CD4-positive, alpha-beta T cell treated with Interleukin-12 subunit alpha and Interleukin-12 subunit beta, for 1 hour (primary cell): ENCODE results near the gene ACADS.
A peak's percentile ranks its signal among the peaks of the same experiment; 100 is the strongest.
"Not testable (repeated sequence)": the region's sequence is repeated elsewhere in the genome, so short reads cannot be mapped to it uniquely, and the experiment has no call there.

ENCODE experiments used
- DNase-seq: peaks from one replicate; pipeline ENCODE4 v3.0.0-alpha.2; 2020

Gene ACADS

GRCh38 chr12:120703311-120703942 is 22.2 kb upstream of the ACADS start:
- DNase-seq = no peak

- DNase-seq = no peak
Measured at GRCh38 chr12:120705618-120706017, 20.0 kb upstream of the ACADS start.

DNA sequence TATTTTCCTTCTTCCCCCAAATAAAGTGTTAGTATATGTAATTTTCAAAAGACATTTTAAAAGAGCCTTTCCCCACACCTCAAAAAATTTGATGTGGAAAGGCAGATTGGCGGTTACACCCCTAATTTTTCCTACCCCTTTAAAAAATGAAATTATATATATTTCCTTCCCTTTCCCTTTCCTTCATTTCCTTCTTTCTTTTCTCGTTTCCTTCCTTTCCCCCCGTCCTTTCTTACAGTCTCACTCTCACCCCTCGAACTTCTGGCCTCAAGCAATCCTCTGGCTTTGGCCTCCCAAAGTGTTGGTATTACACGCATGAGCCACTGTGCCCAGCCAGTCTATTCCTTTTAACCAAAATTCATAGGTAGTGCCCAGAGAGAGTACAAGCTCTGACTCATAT is 19.6 kb upstream of the ACADS start:
- no peak for DNase-seq

DNA sequence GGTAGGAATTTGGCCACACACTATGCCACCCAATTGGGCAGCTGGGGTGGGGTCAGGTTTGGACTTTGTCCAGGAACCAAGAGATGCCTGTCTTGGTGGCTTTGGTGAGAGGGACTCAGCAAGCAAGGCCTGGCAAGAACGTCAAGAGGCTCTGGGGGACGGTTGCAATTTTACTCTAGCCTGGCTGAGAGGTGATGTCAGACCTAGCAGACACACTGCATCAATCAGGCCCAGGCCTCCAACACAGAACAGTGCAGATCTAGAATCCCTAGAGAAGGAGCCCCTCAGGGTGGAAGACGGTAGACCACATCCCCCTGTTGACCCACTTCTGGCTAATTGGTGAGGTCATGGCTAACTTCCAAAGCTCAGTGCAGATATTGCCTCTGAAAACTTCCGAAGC is 17.0 kb upstream of the ACADS start:
- DNase-seq = no peak

DNA sequence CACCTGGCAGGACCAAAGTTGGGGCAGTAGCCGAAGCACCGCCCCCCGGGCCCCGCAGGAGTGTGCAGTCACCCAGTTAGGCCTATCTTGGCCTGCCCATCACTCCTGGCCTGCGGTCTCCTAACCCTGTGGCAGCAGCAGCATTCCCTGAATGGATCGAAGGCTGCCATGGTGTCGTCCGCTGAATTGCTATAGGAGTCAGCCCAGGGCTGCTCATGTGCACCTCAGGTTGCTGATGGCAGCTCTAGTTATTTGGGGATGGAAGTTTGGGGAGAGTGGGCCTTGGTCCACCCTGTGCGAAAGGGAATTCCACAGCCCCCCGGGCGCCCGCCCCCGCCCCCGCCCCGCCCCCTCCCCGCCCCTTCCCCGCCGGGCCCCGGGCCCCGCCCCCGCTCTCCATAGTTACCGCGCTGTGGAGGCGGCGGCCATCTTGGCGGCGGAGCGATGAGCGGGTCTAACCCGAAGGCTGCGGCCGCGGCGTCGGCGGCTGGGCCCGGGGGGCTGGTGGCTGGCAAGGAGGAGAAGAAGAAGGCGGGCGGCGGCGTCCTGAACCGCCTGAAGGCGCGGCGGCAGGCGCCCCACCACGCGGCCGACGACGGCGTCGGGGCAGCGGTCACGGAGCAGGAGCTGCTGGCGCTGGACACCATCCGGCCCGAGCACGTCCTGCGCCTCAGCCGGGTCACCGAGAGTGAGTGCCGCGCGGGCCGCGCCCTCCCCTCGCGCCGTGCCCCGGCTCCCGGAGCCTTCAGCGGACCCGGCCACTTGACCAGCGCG is 15.4 kb upstream of the ACADS start, which contains the start of gene UNC119B:
Gene UNC119B (plus strand): TSS at position 428 of the 774 bp plus-strand sequence. CDS start 17 bp downstream, at position 445.
- DNase-seq = peak; percentile 78

GRCh38 chr12:120710805-120711296 is 14.8 kb upstream of the ACADS start:
- DNase-seq = peak; percentile 20

- no peak for DNase-seq
Measured at GRCh38 chr12:120711411-120711810, 14.2 kb upstream of the ACADS start.

GRCh38 chr12:120712610-120713009 is 13.0 kb upstream of the ACADS start:
- no peak for DNase-seq

DNA sequence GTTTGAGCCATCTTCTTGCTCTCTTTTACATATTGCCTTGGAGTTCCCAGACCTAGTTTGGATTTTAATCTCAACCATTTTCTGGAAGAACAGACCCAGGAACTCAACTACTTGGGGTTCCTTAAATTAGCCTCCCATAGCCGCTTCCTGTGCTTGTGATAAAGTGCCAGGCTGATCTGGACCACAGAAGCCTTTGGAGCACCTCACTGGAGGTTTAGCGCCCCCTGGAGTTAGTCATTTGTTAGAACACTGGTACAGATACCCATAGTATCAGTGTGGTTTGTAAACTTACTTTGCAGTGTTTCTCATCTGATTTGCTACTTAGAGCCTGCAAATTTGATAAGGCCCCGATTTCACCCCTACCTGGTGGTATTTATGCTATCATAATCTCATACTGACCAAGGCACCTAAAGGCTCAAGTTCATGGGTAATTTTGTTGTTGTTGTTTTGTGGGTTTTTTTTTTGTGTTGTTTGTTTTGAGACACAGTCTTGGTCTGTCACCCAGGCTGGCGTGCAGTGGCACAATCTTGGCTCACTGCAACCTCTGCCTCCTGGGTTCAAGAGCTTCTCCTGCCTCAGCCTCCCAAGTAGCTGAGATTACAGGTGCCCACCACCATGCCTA is 11.7 kb upstream of the ACADS start:
- peak; percentile 87 for DNase-seq

- DNase-seq = no peak
Measured at GRCh38 chr12:120718055-120718454, 7.6 kb upstream of the ACADS start.

DNA sequence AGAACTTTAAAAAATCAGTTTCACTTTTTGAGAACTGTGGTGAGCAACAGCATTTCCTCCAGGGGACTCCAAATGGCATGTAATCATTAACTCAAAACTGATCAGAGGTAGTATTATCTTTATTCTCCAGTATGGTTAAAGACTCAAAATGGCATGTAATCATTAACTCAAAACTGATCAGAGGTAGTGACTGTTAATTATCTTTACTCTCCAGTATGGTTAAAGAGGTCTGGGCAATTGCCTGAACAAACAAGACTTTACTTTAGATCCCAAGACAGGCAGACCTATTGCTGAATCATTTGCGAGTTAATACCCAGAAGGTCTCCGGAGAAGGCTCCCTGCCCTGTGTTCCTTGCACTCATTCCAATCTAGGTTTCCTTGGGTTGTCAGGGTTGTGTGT is 6.6 kb upstream of the ACADS start:
- no peak for DNase-seq

GRCh38 chr12:120719496-120720233 is 6.0 kb upstream of the ACADS start:
- DNase-seq = no peak

GRCh38 chr12:120720234-120720986 is 5.2 kb upstream of the ACADS start:
- DNase-seq = no peak

DNA sequence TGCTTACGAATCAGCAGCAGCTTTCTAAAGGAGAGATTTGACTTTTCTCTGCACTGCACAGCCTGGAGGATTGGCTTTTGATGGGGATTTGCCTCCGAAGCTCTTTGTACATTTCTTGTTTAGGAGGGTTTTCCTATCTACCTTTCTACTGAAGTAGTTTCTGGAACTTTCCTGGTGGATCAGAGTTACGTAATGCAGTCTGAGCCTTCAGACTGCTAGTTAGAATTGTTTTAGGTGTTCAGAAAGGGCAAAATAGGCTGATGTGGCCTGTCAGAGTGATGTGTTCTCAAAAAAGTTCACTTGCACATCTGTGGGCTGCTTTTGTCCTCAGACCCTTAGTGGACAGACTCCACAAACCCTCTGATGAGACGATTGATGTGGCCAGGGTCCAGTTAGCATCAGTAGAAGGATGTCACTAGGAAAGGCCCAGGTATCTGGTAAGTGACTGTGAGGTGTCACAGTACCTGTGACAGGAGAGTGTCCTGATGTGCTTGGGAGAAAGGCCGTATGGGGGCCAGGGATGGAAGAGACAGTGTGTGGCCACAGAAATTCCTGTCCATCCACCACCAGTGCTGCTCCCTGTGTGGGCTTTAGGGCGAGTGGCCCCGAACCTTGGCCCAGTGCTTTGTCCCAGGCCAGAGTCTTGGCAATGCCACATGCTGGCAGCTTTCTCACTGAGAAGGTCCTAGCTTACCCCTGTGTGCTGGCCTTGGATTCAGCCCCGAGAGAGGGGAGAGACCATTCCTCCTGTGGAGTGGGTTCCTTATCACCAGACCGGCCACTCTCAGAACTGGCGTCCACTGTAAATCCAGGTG is 4.4 kb upstream of the ACADS start:
- no peak for DNase-seq

GRCh38 chr12:120721866-120722265 is 3.8 kb upstream of the ACADS start:
- DNase-seq = no peak

GRCh38 chr12:120722784-120723183 is 2.8 kb upstream of the ACADS start:
- DNase-seq = no peak

- DNase-seq = no peak
Measured at GRCh38 chr12:120724720-120725119, 906 bp upstream of the ACADS start.

DNA sequence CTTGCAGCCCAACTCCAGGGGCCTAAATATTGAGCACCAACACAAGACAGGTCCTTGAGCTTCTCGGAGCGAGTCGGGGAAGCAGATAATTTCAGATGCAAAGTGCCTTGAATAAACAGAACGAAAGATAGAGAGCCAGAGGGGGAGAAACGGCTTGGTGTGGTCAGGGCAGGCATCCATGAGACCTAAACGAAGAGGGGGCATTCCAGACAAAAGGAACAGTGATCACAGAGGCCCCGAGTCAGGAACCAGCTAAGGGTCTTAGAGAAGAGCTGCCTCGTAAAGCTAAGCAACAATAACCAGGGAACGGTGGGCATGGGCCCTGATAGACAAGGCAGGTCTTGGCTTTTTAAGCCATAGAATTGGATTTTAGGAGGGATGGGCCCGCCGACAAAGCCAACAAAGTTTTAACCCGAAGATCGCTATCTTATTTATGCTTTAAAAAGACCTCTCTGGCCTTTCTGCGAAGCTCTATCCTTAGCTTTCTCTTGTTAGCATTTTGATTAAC is 421 bp upstream of the ACADS start:
- no peak for DNase-seq

DNA sequence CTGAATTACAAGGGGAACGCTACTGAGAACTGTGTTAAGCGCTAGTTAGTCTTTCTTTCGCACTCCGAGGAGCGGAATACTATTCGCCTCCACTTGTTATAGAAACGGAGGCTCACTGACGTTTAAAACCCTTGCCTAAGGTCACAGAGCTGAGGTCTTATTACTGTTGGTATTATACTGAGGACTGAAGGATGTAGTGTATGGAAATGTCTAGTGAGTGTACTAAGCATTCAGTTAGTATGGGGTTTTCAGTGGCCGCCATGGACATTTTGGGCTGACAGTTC is 826 bp downstream of the ACADS start:
- DNase-seq = no peak

- DNase-seq = no peak
Measured at GRCh38 chr12:120726961-120727360, 1.3 kb downstream of the ACADS start.

GRCh38 chr12:120732198-120732597 is 6.6 kb downstream of the ACADS start:
- not testable (repeated sequence) for DNase-seq

- DNase-seq = no peak
Measured at GRCh38 chr12:120733574-120733973, 7.9 kb downstream of the ACADS start.
